Panc1 (cell line): ENCODE data around the gene RTL1. TPM values are rescaled to one million over a fixed set of nuclear protein-coding genes. Genes with fewer than 3 reads are reported as not detected.

Experiments
- ATAC-seq: fragments of 200-7000 bp; cut with Tn5 transposase; 2 replicates; pipeline ENCODE4 v1.9.1; 2020; ENCODE audit warnings: mild to moderate bottlenecking, moderate library complexity
- BruUV-seq: library from RNA; stranded (reverse); fragments of 400-500 nt; replicated peaks from 2 replicates; lab custom pipeline; 2021; lab: Mats Ljungman, UMichigan
- CTCF ChIA-PET: fragments of 300-600 bp; sonication (Branson Sonifier 250); formaldehyde crosslinking; loops from one replicate; lab custom pipeline; 2022; ENCODE audit warnings: antibody characterized with exemption; lab: Charles Lee
- POLR2A ChIA-PET: fragments of 300-600 bp; sonication (Branson Sonifier 250); formaldehyde crosslinking; loops from one replicate; lab custom pipeline; 2022; ENCODE audit warnings: antibody characterized with exemption; lab: Charles Lee
- DNase-seq: peaks from one replicate; pipeline ENCODE4 v3.0.0-alpha.2; 2010; ENCODE audit warnings: low read depth, low spot score
- H3K27ac ChIP-seq: 2 replicates; pipeline ENCODE4 v1.5.1; 2011; ENCODE audit warnings: mild to moderate bottlenecking, low read length, inconsistent platforms
- H3K27me3 ChIP-seq: fragments of 200-500 bp; sonication (Bioruptor generic); 2 replicates; pipeline ENCODE4 v1.6.0; 2014; ENCODE audit warnings: low read length, inconsistent platforms; ENCODE audit not compliant: control insufficient read depth, insufficient read depth
- H3K36me3 ChIP-seq: fragments of 200-500 bp; sonication (Bioruptor generic); 2 replicates; pipeline ENCODE4 v1.5.1; 2014; ENCODE audit warnings: inconsistent platforms, mild to moderate bottlenecking, low read length, moderate library complexity; ENCODE audit not compliant: control insufficient read depth, insufficient read depth
- H3K4me1 ChIP-seq: 2 replicates; pipeline ENCODE4 v1.5.1; 2011; ENCODE audit warnings: inconsistent platforms, mild to moderate bottlenecking, low read length, moderate library complexity; ENCODE audit not compliant: control insufficient read depth, insufficient read depth
- H3K4me3 ChIP-seq, 2 experiments: 2 replicates each; pipeline ENCODE4 v1.5.1; 2011 to 2012; ENCODE audit warnings: low read depth in 2 of 2, low read length in 2 of 2, mild to moderate bottlenecking in 2 of 2, inconsistent platforms in 1 of 2, moderate library complexity in 1 of 2
- H3K9me3 ChIP-seq: fragments of 200-500 bp; sonication (Bioruptor generic); 2 replicates; pipeline ENCODE4 v1.5.1; 2014; ENCODE audit warnings: low read depth, mild to moderate bottlenecking, inconsistent platforms, low read length, moderate library complexity; ENCODE audit not compliant: control insufficient read depth, insufficient read depth
- CTCF ChIP-seq: fragments of 450-650 bp; IDR thresholded peaks from 2 replicates; pipeline ENCODE4 v1.5.1; 2017; ENCODE audit warnings: mild to moderate bottlenecking
- POLR2AphosphoS5 ChIP-seq: IDR thresholded peaks from 2 replicates; pipeline ENCODE4 v1.6.1; 2012; ENCODE audit warnings: mild to moderate bottlenecking, low read depth, low read length, moderate library complexity
- SIN3A ChIP-seq: IDR thresholded peaks from 2 replicates; pipeline ENCODE4 v1.6.1; 2012; ENCODE audit warnings: low read depth, mild to moderate bottlenecking, low read length, moderate library complexity, borderline replicate concordance; ENCODE audit not compliant: insufficient read depth
- TCF7L2 ChIP-seq: IDR thresholded peaks from 2 replicates; pipeline ENCODE4 v1.6.1; 2011; ENCODE audit warnings: mild to moderate bottlenecking, low read depth, low read length, inconsistent platforms
- in situ Hi-C: cut with HindIII; loops from 2 replicates; pipeline ENCODE4 v1.10.0; 2016; ENCODE audit warnings: low sequenced_read_pairs, low pct_unique_long_range_greater_than_20kb
- intact Hi-C: fragments of 100-400 bp; cut with micrococcal nuclease; formaldehyde crosslinking; loops from one replicate; pipeline ENCODE4 v1.10.0; 2022; ENCODE audit not compliant: unreplicated experiment
- total RNA-seq: library from RNA; stranded (reverse); gene quantifications from one replicate; pipeline ENCODE4 v1.2.1, GENCODE V29; 2021; ENCODE audit not compliant: unreplicated experiment
- TF ChIP-seq, protein P1 (sequence below), 2 experiments: IDR thresholded peaks; 2 replicates each; pipeline ENCODE4 v1.6.1; 2011 to 2012; ENCODE audit warnings: low read depth in 2 of 2, control low read depth in 1 of 2, low read length in 1 of 2, mild to moderate bottlenecking in 1 of 2, moderate library complexity in 1 of 2; ENCODE audit not compliant: insufficient read depth in 1 of 2

RTL1 gene
- total RNA-seq, 1 experiment from 2014 or later: not detected

DNA sequence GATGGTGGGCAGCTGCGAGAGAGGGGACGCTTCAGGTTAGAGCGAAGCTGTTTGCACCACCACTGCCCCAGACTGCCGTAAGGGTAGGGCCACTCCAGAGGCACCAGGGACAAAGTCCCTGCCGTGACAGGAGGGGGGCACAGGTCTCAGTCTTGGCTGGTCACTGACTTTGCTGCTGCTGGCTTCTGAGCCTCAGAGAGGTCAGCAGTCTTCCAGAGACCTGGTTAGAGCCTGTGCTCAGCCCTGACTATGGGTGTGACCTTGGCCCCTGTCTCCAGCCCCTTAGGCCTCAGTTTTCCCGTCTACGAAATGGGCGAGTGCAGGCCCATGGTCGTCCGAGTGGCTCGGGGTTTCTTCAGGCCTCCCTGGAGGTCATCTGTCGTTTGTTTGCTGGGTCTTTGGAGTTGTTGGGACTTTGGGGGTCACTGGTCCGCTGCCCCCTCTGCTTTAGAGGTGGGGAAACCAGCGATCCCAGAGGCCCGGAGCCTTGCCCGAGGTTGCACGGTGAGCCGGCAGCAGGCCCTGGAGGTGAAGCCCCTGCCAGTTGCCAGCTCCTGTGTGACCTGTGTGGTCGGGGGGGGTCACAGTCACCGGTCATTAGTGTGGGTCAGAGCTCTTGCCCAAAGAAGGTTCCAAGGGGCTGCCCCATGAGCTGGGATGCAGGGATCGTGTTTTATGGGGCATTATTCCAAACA is 62.3 kb downstream of the RTL1 start:
- H3K27me3 ChIP-seq: no peaks in the 10 kb centered on the region
- no peaks in the 10 kb centered on the region for H3K9me3 ChIP-seq
- intact Hi-C loops: no loop called here
- no TSS peak for BruUV-seq
- CTCF ChIA-PET: interaction anchor here (0.7 kb wide), 1 partner anchor 393 kb away, joined by 3 read pairs; no protein-coding TSS in a partner anchor
- ATAC-seq: no peak
- no peak overlapping the region for H3K27ac ChIP-seq
- in situ Hi-C loops: no loop called here
- POLR2A ChIA-PET: no interaction called here
- H3K4me1 ChIP-seq: no peaks in the 10 kb centered on the region
- H3K36me3 ChIP-seq: no peaks in the 10 kb centered on the region
- no peak overlapping the region for H3K4me3 ChIP-seq
- TF ChIP-seq, protein P1, sequence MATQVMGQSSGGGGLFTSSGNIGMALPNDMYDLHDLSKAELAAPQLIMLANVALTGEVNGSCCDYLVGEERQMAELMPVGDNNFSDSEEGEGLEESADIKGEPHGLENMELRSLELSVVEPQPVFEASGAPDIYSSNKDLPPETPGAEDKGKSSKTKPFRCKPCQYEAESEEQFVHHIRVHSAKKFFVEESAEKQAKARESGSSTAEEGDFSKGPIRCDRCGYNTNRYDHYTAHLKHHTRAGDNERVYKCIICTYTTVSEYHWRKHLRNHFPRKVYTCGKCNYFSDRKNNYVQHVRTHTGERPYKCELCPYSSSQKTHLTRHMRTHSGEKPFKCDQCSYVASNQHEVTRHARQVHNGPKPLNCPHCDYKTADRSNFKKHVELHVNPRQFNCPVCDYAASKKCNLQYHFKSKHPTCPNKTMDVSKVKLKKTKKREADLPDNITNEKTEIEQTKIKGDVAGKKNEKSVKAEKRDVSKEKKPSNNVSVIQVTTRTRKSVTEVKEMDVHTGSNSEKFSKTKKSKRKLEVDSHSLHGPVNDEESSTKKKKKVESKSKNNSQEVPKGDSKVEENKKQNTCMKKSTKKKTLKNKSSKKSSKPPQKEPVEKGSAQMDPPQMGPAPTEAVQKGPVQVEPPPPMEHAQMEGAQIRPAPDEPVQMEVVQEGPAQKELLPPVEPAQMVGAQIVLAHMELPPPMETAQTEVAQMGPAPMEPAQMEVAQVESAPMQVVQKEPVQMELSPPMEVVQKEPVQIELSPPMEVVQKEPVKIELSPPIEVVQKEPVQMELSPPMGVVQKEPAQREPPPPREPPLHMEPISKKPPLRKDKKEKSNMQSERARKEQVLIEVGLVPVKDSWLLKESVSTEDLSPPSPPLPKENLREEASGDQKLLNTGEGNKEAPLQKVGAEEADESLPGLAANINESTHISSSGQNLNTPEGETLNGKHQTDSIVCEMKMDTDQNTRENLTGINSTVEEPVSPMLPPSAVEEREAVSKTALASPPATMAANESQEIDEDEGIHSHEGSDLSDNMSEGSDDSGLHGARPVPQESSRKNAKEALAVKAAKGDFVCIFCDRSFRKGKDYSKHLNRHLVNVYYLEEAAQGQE (IDR thresholded peaks at IDR 0.05; ENCODE audit: insufficient read depth in 1 of 2, low read depth in 2 of 2, low read length in 1 of 2): no peak
- DNase-seq: no peak

GRCh38 chr14:100840286-100841065 is 63.0 kb downstream of the RTL1 start:
- intact Hi-C loops (no loop called here), in situ Hi-C loops (no loop called here)
- BruUV-seq: no TSS peak
- TF ChIP-seq CTCF: no peak
- TF ChIP-seq SIN3A: no peak
- no peak for TF ChIP-seq TCF7L2
- no peak for TF ChIP-seq POLR2AphosphoS5
- TF ChIP-seq, protein P1 (IDR thresholded peaks at IDR 0.05; ENCODE audit: insufficient read depth in 1 of 2, low read depth in 2 of 2, low read length in 1 of 2): no peak
- Histone ChIP-seq H3K27ac (no peak overlapping the region), H3K36me3 (no peaks in the 10 kb centered on the region), H3K9me3 (no peaks in the 10 kb centered on the region), H3K27me3 (no peaks in the 10 kb centered on the region), H3K4me3 (no peak overlapping the region), H3K4me1 (no peaks in the 10 kb centered on the region)
- POLR2A ChIA-PET: no interaction called here
- CTCF ChIA-PET: no interaction called here
- DNase-seq (no peak), ATAC-seq (no peak)
